ENCODE data around the gene WDTC1. TPM values are rescaled to one million over a fixed set of nuclear protein-coding genes. Genes with fewer than 3 reads are reported as not detected.

Gene WDTC1
- total RNA-seq, 4 donors from 2014 or later: 36.8 to 85.5 (median 60.6) TPM

DNA sequence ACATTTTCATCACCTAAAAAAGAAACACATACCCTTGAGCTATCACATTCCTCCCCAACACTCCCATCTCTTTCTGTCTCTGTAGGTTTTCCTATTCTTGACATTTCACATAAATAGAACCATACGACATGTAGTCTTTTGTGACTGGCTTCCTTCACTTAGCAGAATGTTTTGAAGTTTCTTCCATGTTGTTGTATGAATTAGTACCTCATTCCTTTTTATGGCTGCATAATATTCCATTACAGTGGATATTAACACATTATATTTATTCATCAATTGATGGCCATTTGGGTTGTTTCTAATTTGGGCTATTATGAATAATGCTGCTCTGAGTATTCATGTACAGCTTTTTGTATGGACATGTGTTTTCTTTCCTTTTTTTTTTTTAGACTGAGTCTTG, 11.8 kb downstream of the WDTC1 start:
- peaks cover 5 to 7% of the 10 kb centered on the region in 2 donors for H3K4me1 ChIP-seq
- in situ Hi-C loops (cut with MboI; ENCODE audit: low sequenced_read_pairs in 4 of 4) (no loop called here), intact Hi-C loops (cut with DNase I; ENCODE audit: low total_unique reads) (no loop called here)
- H3K36me3 ChIP-seq: no peaks in the 10 kb centered on the region
- no peaks in the 10 kb centered on the region for H3K27me3 ChIP-seq
- H3K27ac ChIP-seq: no peak overlapping the region
- no peak for DNase-seq
- TF ChIP-seq CTCF (IDR thresholded peaks at IDR 0.05 in 4 of 5, conservative IDR thresholded peaks at IDR 0.05 in 1 of 5) (no peak), POLR2A (IDR thresholded peaks at IDR 0.05) (no peak)
- no peak for ATAC-seq
- H3K9me3 ChIP-seq: no peaks in the 10 kb centered on the region
- no peak overlapping the region for H3K4me3 ChIP-seq

GRCh38 chr1:27253596-27253995, 19.2 kb downstream of the WDTC1 start:
- Histone ChIP-seq H3K4me1 (peaks cover 7 to 8% of the 10 kb centered on the region in 2 donors), H3K27me3 (no peaks in the 10 kb centered on the region), H3K4me3 (no peak overlapping the region), H3K9me3 (no peaks in the 10 kb centered on the region), H3K27ac (no peak overlapping the region), H3K36me3 (no peaks in the 10 kb centered on the region)
- ATAC-seq (no peak), DNase-seq (no peak)
- TF ChIP-seq POLR2A (IDR thresholded peaks at IDR 0.05): no peak
- no peak for TF ChIP-seq CTCF (IDR thresholded peaks at IDR 0.05 in 4 of 5, conservative IDR thresholded peaks at IDR 0.05 in 1 of 5)
- intact Hi-C loops (cut with DNase I; ENCODE audit: low total_unique reads) (no loop called here), in situ Hi-C loops (cut with MboI; ENCODE audit: low sequenced_read_pairs in 4 of 4) (no loop called here)

GRCh38 chr1:27255136-27255535, 20.7 kb downstream of the WDTC1 start:
- Histone ChIP-seq H3K4me3 (no peak overlapping the region), H3K36me3 (no peaks in the 10 kb centered on the region), H3K27me3 (no peaks in the 10 kb centered on the region), H3K9me3 (no peaks in the 10 kb centered on the region), H3K27ac (no peak overlapping the region), H3K4me1 (peaks cover 0 to 3% of the 10 kb centered on the region in 2 donors)
- intact Hi-C loops (cut with DNase I; ENCODE audit: low total_unique reads): no loop called here
- in situ Hi-C loops (cut with MboI; ENCODE audit: low sequenced_read_pairs in 4 of 4): no loop called here
- TF ChIP-seq POLR2A (IDR thresholded peaks at IDR 0.05) (no peak), CTCF (IDR thresholded peaks at IDR 0.05 in 4 of 5, conservative IDR thresholded peaks at IDR 0.05 in 1 of 5) (no peak)
- DNase-seq: no peak
- ATAC-seq: no peak

GRCh38 chr1:27257155-27257554, 22.7 kb downstream of the WDTC1 start:
- Histone ChIP-seq H3K36me3 (peaks cover 0 to 5% of the 10 kb centered on the region in 2 donors), H3K27ac (no peak overlapping the region), H3K4me1 (peaks cover 0 to 3% of the 10 kb centered on the region in 2 donors), H3K27me3 (no peaks in the 10 kb centered on the region), H3K4me3 (no peak overlapping the region), H3K9me3 (no peaks in the 10 kb centered on the region)
- DNase-seq (no peak), ATAC-seq (no peak)
- intact Hi-C loops (cut with DNase I; ENCODE audit: low total_unique reads) (no loop called here), in situ Hi-C loops (cut with MboI; ENCODE audit: low sequenced_read_pairs in 4 of 4) (no loop called here)
- TF ChIP-seq CTCF (IDR thresholded peaks at IDR 0.05 in 4 of 5, conservative IDR thresholded peaks at IDR 0.05 in 1 of 5) (no peak), POLR2A (IDR thresholded peaks at IDR 0.05) (no peak)

DNA sequence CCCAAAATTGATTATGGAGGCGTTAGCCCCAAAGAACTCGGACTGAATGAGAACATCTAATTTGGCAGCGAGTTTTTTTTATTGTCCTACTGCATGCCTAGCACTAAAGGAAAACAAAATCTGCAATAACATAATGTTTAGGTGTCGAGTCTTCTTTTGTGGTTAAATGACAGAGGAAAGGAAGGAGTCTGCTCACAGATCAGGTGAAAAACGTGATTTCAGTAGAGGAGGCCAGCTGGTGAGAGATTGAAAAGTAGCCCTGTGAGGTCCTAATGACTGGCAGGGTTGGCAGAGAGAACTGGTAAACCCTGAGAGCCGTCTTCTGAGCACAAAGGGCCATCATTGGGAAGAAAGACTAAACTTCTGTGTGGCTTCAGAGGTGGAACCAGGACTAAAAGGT, 24.2 kb downstream of the WDTC1 start:
- ATAC-seq: no peak
- Histone ChIP-seq H3K9me3 (no peaks in the 10 kb centered on the region), H3K27me3 (no peaks in the 10 kb centered on the region), H3K4me1 (peaks cover 0 to 3% of the 10 kb centered on the region in 2 donors), H3K27ac (no peak overlapping the region), H3K4me3 (no peak overlapping the region), H3K36me3 (peaks cover 0 to 16% of the 10 kb centered on the region in 2 donors)
- intact Hi-C loops (cut with DNase I; ENCODE audit: low total_unique reads): no loop called here
- DNase-seq: no peak
- in situ Hi-C loops (cut with MboI; ENCODE audit: low sequenced_read_pairs in 4 of 4): no loop called here
- no peak for TF ChIP-seq POLR2A (IDR thresholded peaks at IDR 0.05)
